A673 (cell line): ENCODE data around the gene ADAMTS8.

Source experiments
- EZH2 ChIP-seq: fragments of 200-600 bp; sonication (generic); IDR thresholded peaks from 2 replicates; pipeline ENCODE4 v1.6.1; 2017; ENCODE audit warnings: borderline replicate concordance, low read depth, mild to moderate bottlenecking, mixed read lengths, antibody characterized with exemption, low read length; ENCODE audit not compliant: poor library complexity, severe bottlenecking
- TF ChIP-seq, protein P1 (sequence below): fragments of 300-800, 200-600 bp; sonication (generic); conservative IDR thresholded peaks from 2 replicates; pipeline ENCODE4 v1.5.1; 2017; ENCODE audit warnings: low read depth, mild to moderate bottlenecking, antibody characterized with exemption, low read length, moderate library complexity, mixed read lengths

DNA sequence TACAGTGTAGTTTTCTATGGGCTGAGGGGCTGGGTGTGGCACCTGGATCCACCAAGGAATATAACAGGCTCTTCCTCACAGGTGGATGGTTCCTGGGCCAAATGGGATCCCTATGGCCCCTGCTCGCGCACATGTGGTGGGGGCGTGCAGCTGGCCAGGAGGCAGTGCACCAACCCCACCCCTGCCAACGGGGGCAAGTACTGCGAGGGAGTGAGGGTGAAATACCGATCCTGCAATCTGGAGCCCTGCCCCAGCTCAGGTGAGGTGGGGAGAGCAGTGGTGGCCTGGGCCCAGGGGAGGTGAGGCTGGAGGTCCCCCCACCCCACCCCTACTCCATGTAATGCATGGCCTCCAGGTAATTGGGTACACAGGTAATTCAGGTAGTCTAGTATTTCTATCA is 40.8 kb upstream of the ADAMTS8 start:
- TF ChIP-seq, protein P1, sequence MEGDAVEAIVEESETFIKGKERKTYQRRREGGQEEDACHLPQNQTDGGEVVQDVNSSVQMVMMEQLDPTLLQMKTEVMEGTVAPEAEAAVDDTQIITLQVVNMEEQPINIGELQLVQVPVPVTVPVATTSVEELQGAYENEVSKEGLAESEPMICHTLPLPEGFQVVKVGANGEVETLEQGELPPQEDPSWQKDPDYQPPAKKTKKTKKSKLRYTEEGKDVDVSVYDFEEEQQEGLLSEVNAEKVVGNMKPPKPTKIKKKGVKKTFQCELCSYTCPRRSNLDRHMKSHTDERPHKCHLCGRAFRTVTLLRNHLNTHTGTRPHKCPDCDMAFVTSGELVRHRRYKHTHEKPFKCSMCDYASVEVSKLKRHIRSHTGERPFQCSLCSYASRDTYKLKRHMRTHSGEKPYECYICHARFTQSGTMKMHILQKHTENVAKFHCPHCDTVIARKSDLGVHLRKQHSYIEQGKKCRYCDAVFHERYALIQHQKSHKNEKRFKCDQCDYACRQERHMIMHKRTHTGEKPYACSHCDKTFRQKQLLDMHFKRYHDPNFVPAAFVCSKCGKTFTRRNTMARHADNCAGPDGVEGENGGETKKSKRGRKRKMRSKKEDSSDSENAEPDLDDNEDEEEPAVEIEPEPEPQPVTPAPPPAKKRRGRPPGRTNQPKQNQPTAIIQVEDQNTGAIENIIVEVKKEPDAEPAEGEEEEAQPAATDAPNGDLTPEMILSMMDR = no peak
- no peak for TF ChIP-seq EZH2
